NCI-H2107 (cell line): Measurements from ENCODE around the gene CSNK1G3.
"Not testable (repeated sequence)": the region's sequence is repeated elsewhere in the genome, so short reads cannot be mapped to it uniquely, and the experiment has no call there.

Experiments used
- DNase-seq: peaks from one replicate; lab custom pipeline; 2025; lab: John Stamatoyannopoulos, UW

The CSNK1G3 gene

DNA sequence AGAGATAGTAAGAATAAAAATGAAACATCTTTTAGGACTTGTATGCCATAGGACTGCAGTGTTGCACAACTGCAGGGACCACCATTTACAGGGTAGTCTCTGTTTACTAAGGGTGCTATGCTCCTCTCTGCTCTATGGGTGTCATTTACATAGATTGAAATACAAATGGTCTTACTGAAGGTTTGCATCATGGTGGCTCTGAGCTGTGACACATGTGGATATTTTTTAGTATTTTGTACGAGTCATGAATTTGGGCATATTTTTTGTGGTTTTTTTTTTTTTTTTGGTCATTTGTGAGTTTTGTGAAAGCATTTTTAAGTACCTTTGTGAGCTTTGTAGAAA is 47.4 kb downstream of the CSNK1G3 start:
- no peak for DNase-seq

DNA sequence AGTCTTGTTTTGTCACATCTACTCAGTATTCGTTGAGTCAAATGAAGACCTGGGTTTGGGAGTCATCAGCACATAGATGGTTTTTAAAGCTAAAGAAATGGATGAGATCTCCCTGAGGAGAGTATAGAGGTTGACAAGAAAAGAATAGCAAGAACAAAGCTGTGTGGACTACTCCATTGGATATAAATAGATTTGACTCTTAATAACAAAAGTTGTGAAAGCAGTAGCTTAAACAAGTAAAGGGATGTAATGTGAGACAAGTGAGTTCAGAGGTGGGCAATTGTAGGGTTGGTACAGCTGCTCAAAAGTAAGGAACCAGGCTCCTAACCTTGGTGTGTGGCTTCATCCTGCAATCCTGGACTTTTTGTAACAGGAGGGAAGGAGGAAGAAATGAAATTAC is 49.3 kb downstream of the CSNK1G3 start:
- no peak for DNase-seq

DNA sequence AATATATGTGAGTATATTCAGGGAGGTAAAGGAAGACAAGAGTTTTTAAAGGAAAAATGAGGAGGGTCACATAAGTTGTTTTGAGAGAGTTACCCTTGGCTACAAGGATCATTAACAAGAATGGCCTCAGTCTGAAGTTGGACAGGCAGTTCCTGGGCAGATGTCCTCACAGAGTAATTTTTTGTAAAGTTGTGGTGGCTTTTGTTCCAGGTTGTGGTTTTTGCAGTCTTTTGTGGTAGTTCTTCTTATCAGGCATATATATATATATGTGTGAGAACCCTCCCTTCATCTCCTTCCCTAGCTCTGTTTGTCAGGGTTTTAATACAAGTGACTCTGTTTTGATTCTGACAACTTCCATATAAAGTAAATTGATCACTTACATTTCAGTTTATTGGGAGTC is 60.0 kb downstream of the CSNK1G3 start:
- no peak for DNase-seq

DNA sequence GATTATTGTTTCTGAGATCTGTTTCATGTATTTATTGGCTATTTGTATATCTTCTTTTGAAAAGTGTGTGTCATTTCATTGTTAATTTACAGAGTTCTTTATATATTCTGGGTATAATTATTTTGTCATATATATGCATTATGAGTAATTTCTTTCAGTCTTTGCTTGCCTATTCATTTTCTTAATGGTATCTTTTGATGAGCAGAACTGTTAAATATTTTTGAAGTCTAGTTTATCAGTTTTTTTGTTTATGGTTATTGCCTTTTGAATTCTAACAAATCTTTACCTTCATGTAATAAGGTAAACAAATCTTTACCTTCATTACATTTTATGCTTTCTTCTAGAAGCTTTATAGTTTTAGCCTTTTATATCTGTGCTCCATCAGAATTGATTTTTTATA is 66.4 kb downstream of the CSNK1G3 start:
- DNase-seq: no peak

DNA sequence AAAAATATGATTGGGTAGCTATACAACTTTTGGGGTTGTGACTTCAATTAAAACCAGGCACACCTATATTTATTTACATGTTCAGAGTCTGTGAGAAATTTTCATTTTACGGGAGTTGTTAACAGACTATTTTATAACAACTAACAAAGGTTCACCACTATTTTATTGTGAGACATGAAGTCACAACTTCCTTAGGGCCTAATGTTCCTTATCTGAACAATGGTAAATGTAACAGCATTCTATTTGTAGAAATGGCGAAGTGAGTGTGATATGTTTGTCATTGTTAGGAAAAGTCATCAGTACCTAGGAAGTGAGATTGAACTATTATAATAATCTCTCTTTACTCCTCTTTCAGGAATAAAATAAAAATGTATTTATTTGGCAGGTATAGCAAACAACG is 67.4 kb downstream of the CSNK1G3 start:
- no peak for DNase-seq

DNA sequence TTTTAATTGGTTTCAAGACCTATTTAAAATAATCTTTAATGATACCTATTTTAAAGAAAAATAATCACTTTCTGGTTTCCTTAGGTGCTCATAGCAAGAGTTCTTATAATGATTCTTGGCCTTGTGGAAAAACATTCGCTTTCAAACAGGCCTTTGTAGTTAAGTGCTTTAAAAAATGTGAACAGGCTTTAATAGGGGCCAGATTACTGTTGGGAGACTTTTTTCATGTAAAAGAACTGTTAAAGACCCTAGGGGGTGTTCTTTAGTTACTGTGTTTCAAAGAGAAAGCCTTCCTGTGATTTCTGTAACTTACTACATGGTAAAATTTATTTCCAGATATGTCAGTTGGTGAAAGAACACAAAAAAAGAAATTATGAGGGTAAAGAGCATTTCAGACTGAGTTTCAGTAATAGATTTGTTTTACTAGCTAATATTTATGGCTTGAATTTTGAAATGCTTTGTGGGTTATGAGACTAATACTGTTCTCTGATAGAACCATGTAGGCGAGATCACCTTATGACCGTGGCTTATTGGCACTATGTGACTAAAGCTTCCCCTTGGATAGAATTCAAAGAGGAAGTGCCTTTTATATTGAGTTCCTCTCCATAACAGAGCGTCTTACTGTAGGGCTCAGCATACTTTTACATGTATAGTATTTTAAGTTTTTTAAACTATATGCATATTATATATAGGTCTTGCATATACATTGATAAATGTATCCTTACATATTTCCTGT is 70.7 kb downstream of the CSNK1G3 start:
- DNase-seq: no peak

DNA sequence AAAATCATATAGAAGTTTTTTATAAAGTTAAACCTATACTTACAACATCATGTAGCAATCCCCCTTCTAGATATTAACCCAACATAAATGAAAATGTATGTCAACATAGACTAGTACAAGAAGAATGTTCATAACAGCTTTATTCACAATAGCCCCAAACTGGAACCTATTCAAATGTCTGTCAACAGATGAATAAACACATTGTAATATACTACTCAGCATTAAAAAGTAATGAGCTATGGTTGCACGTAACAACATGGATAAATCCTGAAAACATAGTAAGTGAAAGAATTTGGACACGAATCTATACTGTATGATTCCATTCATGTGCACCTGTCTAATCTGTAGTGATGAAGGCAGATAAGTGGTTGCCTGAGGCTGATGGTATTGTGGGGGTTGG is 73.9 kb downstream of the CSNK1G3 start:
- DNase-seq: no peak

DNA sequence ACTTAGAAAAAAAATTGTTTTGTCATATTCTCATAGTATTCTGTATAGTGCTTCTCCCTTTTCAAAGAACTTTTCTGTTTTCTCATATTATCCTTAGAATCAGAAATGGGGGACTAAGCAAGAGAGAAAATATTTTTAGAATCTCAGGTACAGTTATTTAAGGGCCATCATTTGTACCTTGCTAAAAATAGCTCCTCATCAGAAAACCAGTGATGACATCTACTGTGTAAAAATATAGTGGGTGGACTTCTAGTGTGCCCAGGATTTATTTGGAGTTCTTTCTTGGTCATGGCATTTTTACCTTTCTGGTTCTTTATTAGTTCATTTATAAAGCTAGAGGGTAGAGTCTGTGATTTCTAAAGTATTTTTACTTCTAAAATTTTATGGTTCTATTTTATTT is 82.5 kb downstream of the CSNK1G3 start:
- DNase-seq: no peak

DNA sequence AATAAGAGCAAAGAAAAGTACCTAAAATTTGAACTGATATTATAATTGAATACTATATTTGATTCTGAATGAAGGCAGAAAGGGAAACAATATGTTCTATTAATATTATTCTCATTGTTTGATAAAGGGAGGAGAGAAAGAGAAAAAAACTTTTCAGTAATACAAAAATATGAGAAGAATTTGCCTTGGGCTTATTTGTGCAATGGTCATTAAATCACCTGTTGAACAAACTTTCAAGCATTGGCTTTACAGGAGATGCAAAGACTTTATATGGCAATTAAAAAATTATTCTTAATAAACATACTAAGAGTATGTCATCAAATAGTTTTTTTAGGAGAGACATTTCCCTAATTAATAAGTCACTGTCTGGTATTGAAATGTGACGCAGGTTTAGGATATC is 85.0 kb downstream of the CSNK1G3 start:
- DNase-seq: no peak

DNA sequence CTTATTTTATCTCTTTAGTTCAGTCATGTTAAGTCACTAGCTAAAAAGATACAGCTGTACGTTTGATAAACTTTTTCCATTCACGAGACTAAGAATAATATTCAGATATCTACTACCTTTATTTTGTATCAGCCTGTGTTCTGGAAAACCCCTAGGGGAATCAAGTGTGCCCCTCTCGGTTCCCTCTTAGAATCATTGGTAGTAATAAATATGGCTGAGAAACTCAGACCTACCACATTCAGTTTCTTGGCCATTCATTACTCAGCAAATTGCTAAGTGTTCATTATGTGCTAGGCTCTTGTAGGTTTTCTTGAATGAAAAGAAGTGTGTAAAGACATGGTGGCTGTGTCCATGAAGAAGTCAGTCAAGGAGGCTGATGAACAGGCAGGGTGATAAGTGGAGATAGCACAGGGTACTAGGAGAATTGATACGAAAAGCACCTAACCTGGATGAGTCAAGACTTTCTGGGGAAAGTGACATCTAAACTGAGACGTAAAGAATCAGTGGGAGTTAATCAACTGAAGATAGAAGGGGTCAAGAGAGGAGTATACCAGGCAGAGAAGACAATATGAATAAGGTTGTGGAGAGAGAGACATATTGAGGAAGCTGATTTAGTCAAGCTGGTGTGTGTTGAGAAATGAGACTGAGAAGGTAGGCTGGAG is 86.2 kb downstream of the CSNK1G3 start:
- DNase-seq: no peak

DNA sequence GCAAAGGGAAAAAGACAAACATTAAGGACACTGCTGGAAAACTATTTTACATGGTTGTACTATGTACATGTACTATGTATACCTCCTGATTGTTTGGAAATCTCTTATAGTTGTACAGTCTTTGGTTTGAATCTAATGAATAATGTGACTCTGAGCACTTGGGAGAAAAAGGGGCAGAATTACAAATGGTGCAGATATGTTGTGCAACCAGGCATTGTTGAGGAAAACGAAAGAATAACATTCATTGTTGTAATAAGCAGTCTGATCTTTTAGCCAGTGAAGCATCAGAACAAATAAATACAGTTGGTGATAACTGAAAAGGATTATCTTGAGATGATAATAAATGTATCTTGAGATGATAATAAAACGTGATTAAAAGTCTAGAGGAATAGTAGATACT is 87.2 kb downstream of the CSNK1G3 start:
- no peak for DNase-seq

DNA sequence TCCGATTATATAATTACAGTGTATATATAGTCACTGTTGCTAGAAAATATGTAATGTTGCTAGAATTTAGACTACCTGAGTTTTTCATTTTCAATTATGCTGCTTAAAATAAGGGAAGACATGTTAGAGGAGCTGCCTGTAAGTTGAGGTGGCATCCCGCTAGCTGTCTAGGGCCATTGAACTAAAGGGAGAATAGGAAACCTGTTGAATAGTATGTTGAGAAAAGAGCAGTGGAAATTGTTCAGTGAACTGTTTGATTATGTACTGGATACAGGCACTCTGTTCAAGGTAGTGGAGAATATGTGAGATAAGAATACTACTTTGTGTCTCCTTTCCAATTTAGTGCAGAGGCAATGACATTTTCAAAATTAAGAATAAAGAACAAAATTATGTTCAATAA is 89.6 kb downstream of the CSNK1G3 start:
- DNase-seq: no peak

DNA sequence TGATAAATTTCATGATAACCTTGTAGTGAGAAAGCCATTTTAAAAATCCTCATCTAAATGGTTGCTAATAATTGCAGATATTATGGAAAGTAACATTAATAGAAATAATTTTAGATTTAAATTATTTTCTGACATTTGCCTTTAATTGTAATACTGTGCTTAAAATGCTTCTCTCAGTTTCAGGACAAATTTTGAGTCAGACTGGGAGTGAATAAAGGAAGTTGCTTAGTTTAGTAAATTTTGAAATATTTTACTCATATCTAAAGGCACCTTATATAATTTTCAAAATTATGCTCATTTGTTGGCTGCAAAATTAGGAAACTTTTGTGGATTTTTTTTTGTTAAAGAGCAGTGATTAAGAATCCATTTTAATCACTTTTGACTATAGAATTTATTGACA is 93.8 kb downstream of the CSNK1G3 start:
- no peak for DNase-seq

DNA sequence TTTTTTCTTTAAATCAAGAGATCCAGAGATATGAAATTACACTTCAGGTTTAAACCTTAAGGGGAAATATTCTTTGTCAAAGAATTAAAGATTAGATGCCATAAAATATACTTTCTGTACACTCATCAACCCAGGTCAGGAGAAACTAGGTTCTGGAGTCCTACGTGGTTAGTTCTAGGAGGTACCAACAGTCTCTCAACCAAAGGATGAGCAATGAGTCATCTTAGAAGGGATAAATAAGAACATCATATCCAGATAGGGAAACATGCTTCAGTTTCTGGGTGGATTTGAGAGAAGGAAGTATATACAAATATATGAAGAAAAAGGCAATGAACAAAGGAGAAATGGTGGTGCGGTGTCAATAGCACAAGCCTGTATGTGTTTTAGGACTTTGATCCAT is 98.2 kb downstream of the CSNK1G3 start:
- no peak for DNase-seq

DNA sequence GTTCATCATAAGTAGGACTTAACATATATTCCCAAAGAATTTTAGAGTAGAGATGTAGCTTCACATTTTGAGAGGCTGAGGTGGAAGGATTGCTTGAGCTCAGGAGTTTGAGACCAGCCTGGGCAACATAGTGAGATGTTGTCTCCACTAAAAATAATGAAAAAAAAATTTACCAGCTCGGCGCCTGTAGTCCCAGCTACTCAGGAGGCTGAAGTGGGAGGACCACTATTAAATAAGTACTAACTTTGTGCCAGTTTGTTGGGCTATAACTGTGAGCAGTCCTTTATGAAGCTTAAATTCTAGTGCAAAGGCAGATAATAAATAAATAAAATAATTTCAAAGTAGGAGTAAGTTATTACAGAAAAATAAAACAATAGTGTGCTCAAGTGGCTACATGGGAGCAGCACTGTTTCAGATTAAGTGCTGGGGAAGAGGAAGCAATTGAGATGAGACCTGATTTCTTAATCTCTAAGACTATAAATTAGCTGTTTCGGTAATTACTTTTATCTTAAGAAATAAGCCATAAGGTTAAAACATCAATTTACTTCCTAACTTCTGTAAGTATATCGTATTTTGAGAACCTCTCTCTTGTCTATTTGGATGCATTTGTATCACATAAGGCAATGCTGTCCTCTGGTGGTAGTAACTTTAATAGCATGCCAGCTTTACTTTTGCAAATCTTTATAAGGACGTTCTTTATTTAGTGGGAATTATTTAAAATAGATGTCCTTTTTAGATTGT is 98.9 kb downstream of the CSNK1G3 start:
- peak; percentile 5 for DNase-seq

DNA sequence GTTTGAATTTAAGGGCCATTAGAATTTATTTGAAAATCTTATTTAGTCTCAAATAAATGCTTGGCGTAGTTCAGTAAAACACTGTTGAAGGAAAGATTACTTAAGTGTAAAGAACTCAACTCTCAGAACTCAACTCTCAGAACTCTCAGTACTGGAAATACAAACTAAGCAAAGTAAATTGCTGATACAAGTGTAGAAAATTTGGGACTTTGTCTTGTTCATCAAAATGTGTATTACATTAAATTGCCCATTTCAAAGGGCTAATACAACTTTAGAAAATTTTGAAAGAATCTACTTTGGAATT is 99.4 kb downstream of the CSNK1G3 start:
- no peak for DNase-seq

DNA sequence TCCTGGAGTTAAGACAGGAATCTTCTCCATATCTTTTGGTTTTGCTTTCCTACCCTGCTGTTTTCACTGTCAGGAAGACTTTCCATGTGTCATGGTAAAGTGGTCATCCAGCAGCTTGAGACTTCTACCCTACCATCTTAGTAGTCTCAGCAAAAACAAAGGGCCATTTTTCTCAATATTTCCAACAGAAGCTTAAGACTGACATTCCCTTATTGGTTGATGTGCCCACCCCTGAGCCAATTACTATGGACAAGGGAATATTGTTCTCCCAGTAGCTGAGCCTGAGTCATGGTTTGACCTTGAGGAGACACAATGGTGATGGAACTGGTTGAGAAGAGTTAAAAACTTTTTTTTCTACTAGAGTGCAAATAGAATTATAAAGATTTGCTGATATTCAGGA is 105.6 kb downstream of the CSNK1G3 start:
- DNase-seq: no peak

DNA sequence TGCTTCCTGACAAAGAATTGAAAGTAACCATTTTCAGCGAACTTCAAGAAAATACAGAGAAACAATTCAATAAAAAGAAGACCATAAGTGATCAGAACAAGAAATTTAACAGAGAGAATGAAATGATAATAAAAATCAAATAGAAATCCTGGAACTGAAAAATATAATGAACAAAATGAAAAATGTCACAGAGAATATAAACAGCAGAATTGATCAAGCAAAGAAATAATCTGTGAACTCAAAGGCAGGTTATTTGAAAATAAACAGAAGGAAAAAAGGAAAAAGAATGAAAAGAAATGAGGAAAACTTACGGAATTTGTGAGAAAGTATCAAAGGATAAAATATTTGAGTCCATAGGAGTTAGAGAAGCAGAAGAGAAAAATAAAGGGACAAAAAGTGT is 114.1 kb downstream of the CSNK1G3 start:
- no peak for DNase-seq

DNA sequence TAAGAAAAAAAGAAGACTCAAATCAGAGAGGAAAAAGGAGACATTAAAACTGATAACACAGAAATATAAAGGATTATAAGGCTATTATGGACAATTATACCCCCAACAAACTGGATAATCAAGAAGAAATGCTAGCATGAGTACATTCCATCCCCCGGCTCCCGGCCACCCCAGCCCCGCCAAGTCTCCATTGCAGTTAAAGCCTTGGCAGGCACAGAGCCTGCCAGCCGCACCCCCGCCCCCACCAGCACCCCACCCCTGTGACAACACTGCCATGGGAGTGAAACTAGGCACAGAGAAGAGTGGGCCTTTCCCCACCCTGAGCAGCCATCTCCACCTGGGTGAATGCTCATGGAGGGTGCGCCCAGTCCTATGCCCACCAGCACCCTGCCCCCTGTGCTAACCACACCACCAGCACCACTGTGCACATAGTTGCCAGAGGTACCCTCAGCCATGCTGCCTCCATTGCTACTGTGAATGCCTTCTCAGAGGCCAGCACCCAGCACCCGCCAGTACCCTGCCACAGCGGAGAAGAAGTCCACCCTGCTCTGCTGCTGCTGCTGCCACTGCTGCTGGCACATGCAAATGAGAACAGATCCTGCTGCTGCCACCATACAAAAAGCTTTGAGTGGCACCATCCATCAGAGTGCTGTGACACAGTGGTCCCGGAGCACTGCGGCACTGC is 117.0 kb downstream of the CSNK1G3 start:
- no peak for DNase-seq

DNA sequence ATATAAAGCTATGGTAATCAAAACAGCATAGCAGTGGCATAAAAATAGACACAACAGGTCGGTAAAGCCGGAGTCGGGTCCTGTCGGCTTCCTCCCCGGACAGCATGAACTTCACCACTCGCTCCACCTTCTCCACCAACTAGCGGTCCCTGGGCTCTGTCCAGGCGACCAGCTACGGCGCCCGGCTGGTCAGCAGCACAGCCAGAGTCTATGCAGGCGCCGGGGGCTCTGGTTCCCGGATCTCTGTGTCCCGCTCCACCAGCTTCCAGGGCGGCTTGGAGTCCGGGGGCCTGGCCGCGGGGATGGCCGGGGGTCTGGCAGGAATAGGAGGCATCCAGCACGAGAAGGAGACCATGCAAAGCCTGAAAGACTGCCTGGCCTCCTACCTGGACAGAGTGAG is 124.0 kb downstream of the CSNK1G3 start:
- DNase-seq: no peak

DNA sequence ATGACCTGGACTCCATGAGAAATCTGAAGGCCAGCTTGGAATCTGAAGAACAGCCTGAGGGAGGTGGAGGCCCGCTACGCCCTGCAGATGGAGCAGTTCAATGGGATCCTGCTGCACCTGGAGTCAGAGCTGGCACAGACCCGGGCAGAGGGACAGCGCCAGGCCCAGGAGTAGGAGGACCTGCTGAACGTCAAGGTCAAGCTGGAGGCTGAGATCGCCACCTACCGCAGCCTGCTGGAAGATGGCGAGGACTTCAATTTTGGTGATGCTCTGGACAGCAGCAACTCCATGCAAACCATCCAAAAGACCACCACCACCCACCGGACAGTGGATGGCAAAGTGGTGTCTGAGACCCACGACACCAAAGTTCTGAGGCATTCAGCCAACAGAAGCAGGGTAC is 125.1 kb downstream of the CSNK1G3 start:
- DNase-seq: not testable (repeated sequence)

DNA sequence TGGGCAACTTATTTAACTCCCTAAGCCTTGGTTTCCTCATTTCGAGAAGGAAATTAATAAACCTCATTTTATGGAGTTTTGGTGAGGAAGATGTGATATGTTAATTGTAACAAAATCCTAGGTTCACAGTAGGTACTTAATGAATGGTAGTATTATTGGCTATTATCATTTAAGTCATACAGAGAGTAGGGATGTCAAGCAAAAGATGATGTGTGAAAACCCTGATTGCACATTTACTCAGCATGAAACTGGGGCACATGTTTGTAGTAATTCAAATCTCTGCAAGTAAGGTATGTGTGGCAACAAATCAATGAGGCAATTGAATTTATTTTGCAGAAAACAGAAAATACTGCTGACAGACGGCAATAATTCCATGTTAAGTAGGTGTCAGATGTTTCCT is 127.3 kb downstream of the CSNK1G3 start:
- DNase-seq: no peak

DNA sequence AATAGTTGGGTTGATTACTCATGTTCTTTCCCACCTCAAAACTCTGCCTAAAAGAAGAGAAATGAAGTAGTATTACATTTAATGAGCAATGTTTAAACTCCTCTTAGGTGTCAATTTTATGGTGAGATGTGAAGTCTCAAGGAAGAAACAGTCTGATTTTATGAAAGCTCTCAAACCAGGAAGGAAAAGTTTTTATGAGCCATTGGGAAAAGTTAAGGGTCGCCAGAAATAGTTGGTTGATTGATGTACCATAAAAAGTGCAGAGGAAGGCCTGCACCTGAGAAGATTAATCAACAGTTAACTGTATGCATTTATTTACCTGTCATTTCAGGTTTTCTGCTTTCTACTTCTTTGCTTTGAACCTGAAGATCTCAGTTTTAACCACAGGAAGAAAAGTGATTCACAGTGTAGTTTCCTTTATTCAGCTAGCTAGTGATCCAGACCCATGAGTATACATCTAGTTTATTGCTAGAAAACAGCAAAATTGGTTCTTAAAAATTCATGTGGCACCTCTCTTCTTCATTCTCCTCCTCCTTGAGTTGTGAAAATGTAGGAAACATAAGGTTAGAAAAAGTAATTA is 133.1 kb downstream of the CSNK1G3 start:
- no peak for DNase-seq
